Endothelial cell of umbilical vein (primary cell): ENCODE measurements around the gene EDRF1. TPM values are rescaled to one million over a fixed set of nuclear protein-coding genes. Genes with fewer than 3 reads are reported as not detected.

ENCODE experiments used
- BruUV-seq: library from RNA; stranded (reverse); fragments of 400-500 nt; replicated peaks from 2 replicates; lab custom pipeline; 2021; lab: Mats Ljungman, UMichigan
- CTCF ChIA-PET: fragments of 300-600, 350-600 bp; sonication (Branson Sonifier 250); formaldehyde crosslinking; loops from one replicate; lab custom pipeline; 2021; ENCODE audit warnings: antibody characterized with exemption, inconsistent platforms; lab: Charles Lee
- POLR2A ChIA-PET: fragments of 300-600, 350-600 bp; sonication (Branson Sonifier 250); formaldehyde crosslinking; loops from one replicate; lab custom pipeline; 2021; ENCODE audit warnings: antibody characterized with exemption, inconsistent platforms; lab: Charles Lee
- DNase-seq: peaks from one replicate; pipeline ENCODE4 v3.0.0-alpha.2; 2011; ENCODE audit warnings: low read depth, low spot score
- FAIRE-seq: peaks from 2 replicates; lab custom pipeline; 2011; peaks lifted over from hg19 to GRCh38; lab: Jason Lieb, UNC
- H2AFZ ChIP-seq: 2 replicates; pipeline ENCODE4 v1.6.0; 2012; ENCODE audit warnings: low read depth, low read length, control low read depth, inconsistent platforms
- H3K27ac ChIP-seq: 2 replicates; pipeline ENCODE4 v1.5.1; 2011; ENCODE audit warnings: low read depth, mild to moderate bottlenecking, control low read depth, low read length, moderate library complexity; ENCODE audit not compliant: insufficient read depth
- H3K27me3 ChIP-seq, 2 experiments: 2 replicates each; pipeline versions ENCODE4 v1.6.0 to v1.6.1; 2011; ENCODE audit warnings: low read length in 2 of 2, mixed read lengths in 1 of 2; ENCODE audit not compliant: control insufficient read depth in 2 of 2, insufficient read depth in 2 of 2
- H3K36me3 ChIP-seq, 2 experiments: 2 replicates in 1 of 2; 3 replicates in 1 of 2; pipeline ENCODE4 v1.5.1; 2011; ENCODE audit warnings: low read length in 2 of 2, mild to moderate bottlenecking in 1 of 2, moderate library complexity in 1 of 2; ENCODE audit not compliant: control insufficient read depth in 2 of 2, insufficient read depth in 2 of 2; ENCODE audit errors: extremely low read depth in 1 of 2
- H3K4me1 ChIP-seq: 3 replicates; pipeline ENCODE4 v1.5.1; 2011; ENCODE audit warnings: mild to moderate bottlenecking, low read length; ENCODE audit not compliant: control insufficient read depth, insufficient read depth; ENCODE audit errors: extremely low read depth
- H3K4me2 ChIP-seq: 2 replicates; pipeline ENCODE4 v1.6.1; 2011; ENCODE audit warnings: low read length, control low read depth, mixed read lengths; ENCODE audit not compliant: insufficient read depth
- H3K4me3 ChIP-seq, 3 experiments: fragments of 200-600 bp in 1 of 3; sonication (generic), shearing (Covaris generic) in 1 of 3; replicated peaks in 1 of 3; 2 replicates each; pipeline ENCODE4 v1.5.1; 2011 to 2016; ENCODE audit warnings: control low read depth in 3 of 3, low read length in 3 of 3, mild to moderate bottlenecking in 2 of 3, inconsistent platforms in 1 of 3, low read depth in 1 of 3, moderate library complexity in 1 of 3; ENCODE audit not compliant: insufficient read depth in 1 of 3
- H3K79me2 ChIP-seq: 2 replicates; pipeline ENCODE4 v1.6.0; 2012; ENCODE audit warnings: low read length, inconsistent platforms; ENCODE audit not compliant: control insufficient read depth, insufficient read depth
- H3K9ac ChIP-seq: replicated peaks from 2 replicates; pipeline ENCODE3; 2011; ENCODE audit warnings: low read length, control low read depth; ENCODE audit not compliant: insufficient read depth; ENCODE audit errors: extremely low read depth
- H3K9me1 ChIP-seq: replicated peaks from 3 replicates; pipeline ENCODE4 v1.6.0; 2011; ENCODE audit warnings: mild to moderate bottlenecking, low read length; ENCODE audit not compliant: control insufficient read depth, insufficient read depth; ENCODE audit errors: extremely low read depth
- H3K9me3 ChIP-seq: replicated peaks from 2 replicates; pipeline ENCODE4 v1.5.1; 2012; ENCODE audit warnings: low read length, inconsistent platforms; ENCODE audit not compliant: control insufficient read depth, insufficient read depth
- H4K20me1 ChIP-seq: replicated peaks from 2 replicates; pipeline ENCODE3; 2011; ENCODE audit warnings: mild to moderate bottlenecking, low read length; ENCODE audit not compliant: control insufficient read depth, insufficient read depth; ENCODE audit errors: extremely low read depth
- CTCF ChIP-seq, 2 donors: IDR thresholded peaks; 1 replicate in 1 of 2; 2 replicates in 1 of 2; pipeline ENCODE4 v1.5.1; 2011; ENCODE audit warnings: low read length in 2 of 2, mild to moderate bottlenecking in 2 of 2, moderate library complexity in 2 of 2, control low read depth in 1 of 2, inconsistent platforms in 1 of 2, low read depth in 1 of 2; ENCODE audit not compliant: insufficient read depth in 1 of 2; ENCODE audit errors: extremely low read depth in 1 of 2
- EZH2 ChIP-seq: IDR thresholded peaks from 2 replicates; pipeline ENCODE4 v1.6.1; 2012; ENCODE audit warnings: borderline replicate concordance, low read depth, mild to moderate bottlenecking, moderate library complexity, low read length, inconsistent platforms; ENCODE audit not compliant: severe bottlenecking
- FOS ChIP-seq: IDR thresholded peaks from 2 replicates; pipeline ENCODE4 v1.6.1; 2011; ENCODE audit warnings: mild to moderate bottlenecking, low read length, moderate library complexity, borderline replicate concordance; ENCODE audit not compliant: insufficient read depth
- GATA2 ChIP-seq: IDR thresholded peaks from 2 replicates; pipeline ENCODE4 v1.7.0; 2011; ENCODE audit warnings: low read depth, mild to moderate bottlenecking, moderate library complexity, mixed read lengths, low read length; ENCODE audit not compliant: insufficient read length, insufficient read depth
- JUN ChIP-seq: IDR thresholded peaks from 2 replicates; pipeline ENCODE4 v1.6.1; 2011; ENCODE audit warnings: borderline replicate concordance, low read depth; ENCODE audit not compliant: insufficient read length, insufficient read depth
- MAX ChIP-seq: IDR thresholded peaks from 2 replicates; pipeline ENCODE4 v1.6.1; 2011; ENCODE audit not compliant: insufficient read depth, insufficient read length
- MYC ChIP-seq: IDR thresholded peaks from one replicate; pipeline ENCODE4 v1.6.1; 2011; ENCODE audit warnings: mild to moderate bottlenecking, low read depth, low read length
- POLR2A ChIP-seq: IDR thresholded peaks from 2 replicates; pipeline ENCODE4 v1.6.1; 2012; ENCODE audit warnings: low read depth, mild to moderate bottlenecking, control low read depth, low read length
- POLR2AphosphoS5 ChIP-seq: IDR thresholded peaks from 2 replicates; pipeline ENCODE4 v1.6.1; 2012; ENCODE audit warnings: low read depth, mild to moderate bottlenecking, control low read depth, low read length, moderate library complexity; ENCODE audit not compliant: insufficient read depth
- dilution Hi-C: fragments of 300-500 bp; cut with MboI; formaldehyde crosslinking; loops from one replicate; pipeline ENCODE4 v1.15.0; 2019; ENCODE audit warnings: low sequenced_read_pairs; ENCODE audit not compliant: extremely low pct_ligation_motif_present
- intact Hi-C: fragments of 100-400 bp; cut with micrococcal nuclease; formaldehyde crosslinking; loops from one replicate; pipeline ENCODE4 v1.10.0; 2022
- polyA plus RNA-seq, 4 experiments: library from polyadenylated mRNA; depleted of rRNA in 3 of 4; stranded (reverse) in 3 of 4; unstranded in 1 of 4; fragments of >200 nt; gene quantifications; 2 replicates each; pipeline versions ENCODE4 v1.2.1 to v1.2.3, GENCODE V29; 2011 to 2012; ENCODE audit warnings: missing spikeins in 1 of 4
- total RNA-seq: library from RNA; stranded (reverse); gene quantifications from 2 replicates; pipeline ENCODE4 v1.2.3, GENCODE V29; 2021

The EDRF1 gene
- total and polyA plus RNA-seq, 2 donors (not counting 3 experiments of a cell fraction or from before 2014, with no cell fraction given) = 11.6 to 27.8 TPM

- dilution Hi-C loops (no loop called here), intact Hi-C loops (no loop called here)
Measured at GRCh38 chr10:125802131-125802530, 82.6 kb downstream of the EDRF1 start.

More at GRCh38 chr10:125802131-125802530, 82.6 kb downstream of the EDRF1 start:
- no peak overlapping the region for H2AFZ ChIP-seq
- H3K9me3 ChIP-seq = no peaks in the 10 kb centered on the region
- H4K20me1 ChIP-seq = no peaks in the 10 kb centered on the region
- H3K79me2 ChIP-seq = no peaks in the 10 kb centered on the region
- no TSS peak for BruUV-seq
- DNase-seq (no peak), FAIRE-seq (no peak)
- no peak overlapping the region for H3K9ac ChIP-seq
- H3K4me2 ChIP-seq = no peak overlapping the region
- H3K9me1 ChIP-seq = no peaks in the 10 kb centered on the region
- peaks cover 3 to 8% of the 10 kb centered on the region in 2 experiments for H3K36me3 ChIP-seq
- no peaks in the 10 kb centered on the region for H3K4me1 ChIP-seq
- no peak overlapping the region for H3K4me3 ChIP-seq
- TF ChIP-seq POLR2A (no peak), GATA2 (no peak), FOS (no peak), POLR2AphosphoS5 (no peak), MYC (no peak), CTCF (IDR thresholded peaks at IDR 0.05; ENCODE audit: extremely low read depth in 1 of 2, insufficient read depth in 1 of 2, low read depth in 1 of 2, low read length in 2 of 2) (no peak), MAX (no peak), EZH2 (no peak), JUN (no peak)
- POLR2A ChIA-PET = no interaction called here
- no peaks in the 10 kb centered on the region for H3K27me3 ChIP-seq
- H3K27ac ChIP-seq = no peak overlapping the region
- CTCF ChIA-PET = no interaction called here
